Activated CD4-positive, alpha-beta T cell treated with anti-CD3 and anti-CD28 coated beads for 4 hours (primary cell): ENCODE results near the gene CMTM4.
"Not testable (repeated sequence)": the region's sequence is repeated elsewhere in the genome, so short reads cannot be mapped to it uniquely, and the experiment has no call there.

Experiments used
- DNase-seq, 2 donors: peaks; one replicate each; pipeline ENCODE4 v3.0.0-alpha.2; 2020

CMTM4 gene

GRCh38 chr16:66588981-66589713 lies 107.4 kb downstream of the CMTM4 start:
- peak; percentile 57 to 63 for DNase-seq

- no peak for DNase-seq
Observed at GRCh38 chr16:66587881-66588600, 108.5 kb downstream of the CMTM4 start.

- DNase-seq = no peak
Observed at GRCh38 chr16:66585481-66586239, 110.9 kb downstream of the CMTM4 start.

GRCh38 chr16:66581246-66581952 lies 115.1 kb downstream of the CMTM4 start:
- DNase-seq = no peak

GRCh38 chr16:66580605-66581209 lies 115.8 kb downstream of the CMTM4 start:
- no peak for DNase-seq

DNA sequence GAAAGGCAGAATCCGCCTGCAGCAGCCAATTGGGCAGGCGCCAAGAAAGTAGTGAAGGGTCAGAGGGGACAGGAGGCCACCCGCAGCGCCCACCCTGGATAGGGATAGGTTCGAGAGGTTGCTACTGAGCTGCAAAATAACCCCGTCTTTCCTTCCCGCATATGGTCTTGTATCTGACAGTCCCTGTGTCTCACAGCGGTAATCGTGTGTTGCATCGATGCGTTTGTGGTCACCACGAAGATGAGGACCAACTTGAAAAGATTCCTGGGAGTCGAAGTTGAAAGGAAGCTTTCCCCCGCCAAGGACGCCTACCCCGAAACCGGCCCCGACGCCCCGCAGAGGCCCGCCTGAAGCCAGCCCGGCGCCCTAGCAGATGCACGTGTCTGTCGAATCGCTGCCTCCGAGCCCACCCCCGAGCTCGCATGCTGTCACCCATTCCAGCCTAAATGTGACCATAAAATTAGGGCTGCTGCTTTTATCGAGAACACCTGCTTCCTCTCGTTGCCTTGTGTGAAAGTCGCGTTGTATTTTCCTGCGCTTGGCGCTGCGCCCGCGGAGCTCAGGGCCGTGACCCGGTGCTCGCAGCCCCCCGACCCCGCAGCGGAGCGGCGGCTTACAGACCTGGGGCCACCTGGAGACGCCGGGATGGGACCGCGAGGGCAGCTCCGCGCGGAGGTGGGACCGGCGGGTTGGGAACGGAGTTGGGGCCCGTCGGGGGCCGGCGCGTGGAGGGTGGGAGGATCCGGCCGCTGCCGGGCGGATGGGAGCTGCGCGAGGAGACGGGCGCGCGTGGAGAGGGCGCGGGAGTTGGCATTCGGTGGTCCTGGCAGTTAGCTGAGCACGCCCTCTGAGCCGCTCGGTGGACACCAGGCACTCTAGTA lies 117.7 kb downstream of the CMTM4 start, which contains the start of gene CMTM2:
Gene CMTM2, plus strand, starts transcription at position 813 of the 881 bp plus-strand sequence. CDS start 145 bp downstream, outside the sequence.
- peak in 1 of 2 donors; percentile 18 for DNase-seq

- no peak for DNase-seq
Observed at GRCh38 chr16:66576296-66576695, 120.2 kb downstream of the CMTM4 start.

- no peak for DNase-seq
Observed at GRCh38 chr16:66575060-66575459, 121.5 kb downstream of the CMTM4 start.

- no peak for DNase-seq
Observed at GRCh38 chr16:66574531-66574930, 122.0 kb downstream of the CMTM4 start.

DNA sequence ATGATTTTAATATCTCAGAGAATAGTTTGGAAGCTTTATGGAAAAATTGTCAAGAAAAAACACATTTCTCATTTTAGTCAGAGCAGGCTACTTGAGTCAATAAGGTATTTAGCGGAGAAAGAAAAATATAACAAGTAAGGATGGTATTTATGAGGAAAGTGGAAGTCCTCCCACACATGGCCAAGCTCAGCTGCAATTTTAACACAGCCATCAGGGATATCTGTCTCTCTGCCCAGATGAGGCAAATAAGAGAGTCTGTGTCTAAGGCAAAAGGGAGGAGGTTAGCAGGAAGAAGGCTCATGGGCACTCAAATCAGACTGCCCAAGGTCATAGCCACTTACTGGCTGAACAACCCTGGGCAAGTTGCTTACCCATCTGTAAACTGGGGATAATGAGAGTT lies 122.5 kb downstream of the CMTM4 start:
- DNase-seq = no peak

- DNase-seq = no peak
Observed at GRCh38 chr16:66572356-66572755, 124.2 kb downstream of the CMTM4 start.

DNA sequence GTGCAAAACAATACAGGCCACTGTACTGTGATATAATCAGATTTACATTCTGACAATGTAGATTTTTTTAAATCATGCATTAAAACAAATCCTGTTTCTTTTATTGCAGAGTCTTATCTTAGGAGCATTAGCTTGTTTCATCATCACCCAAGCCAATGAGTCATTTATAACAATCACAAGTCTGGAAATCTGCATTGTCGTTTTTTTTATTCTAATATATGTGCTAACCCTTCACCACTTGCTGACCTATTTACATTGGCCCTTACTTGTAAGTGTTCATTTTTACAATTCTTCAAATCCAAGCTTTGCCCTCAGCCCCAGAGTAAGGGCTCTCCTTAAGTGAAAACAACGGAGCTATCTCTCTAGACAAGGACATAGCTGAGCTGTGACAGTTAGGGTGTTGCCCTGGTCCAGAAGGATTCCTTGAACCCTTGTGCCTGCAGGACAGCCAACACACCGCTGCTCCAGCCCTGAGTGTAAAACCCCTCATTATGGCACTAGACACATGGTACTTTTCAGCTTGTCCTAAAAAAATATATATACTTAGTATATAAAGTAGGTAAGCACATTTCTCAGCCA lies 126.6 kb downstream of the CMTM4 start:
- no peak for DNase-seq

GRCh38 chr16:66569131-66569530 lies 127.4 kb downstream of the CMTM4 start:
- DNase-seq = no peak

DNA sequence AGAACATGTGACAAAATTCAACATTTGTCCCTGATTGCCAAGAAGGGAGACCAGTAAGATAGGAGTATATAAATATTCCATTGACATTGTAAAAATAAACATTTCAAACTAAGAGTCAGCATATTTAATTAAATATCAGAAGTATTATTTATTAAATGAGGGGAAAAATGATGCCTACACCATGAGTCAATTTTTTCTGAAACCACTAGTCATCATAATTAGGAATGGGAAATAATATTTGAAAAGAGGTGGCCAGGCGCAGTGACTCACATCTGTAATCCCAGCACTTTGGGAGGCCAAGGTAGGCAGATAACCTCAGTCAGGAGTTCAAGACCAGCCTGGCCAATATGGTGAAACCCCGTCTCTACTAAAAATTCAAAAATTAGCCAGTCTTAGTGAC lies 128.2 kb downstream of the CMTM4 start:
- no peak for DNase-seq

DNA sequence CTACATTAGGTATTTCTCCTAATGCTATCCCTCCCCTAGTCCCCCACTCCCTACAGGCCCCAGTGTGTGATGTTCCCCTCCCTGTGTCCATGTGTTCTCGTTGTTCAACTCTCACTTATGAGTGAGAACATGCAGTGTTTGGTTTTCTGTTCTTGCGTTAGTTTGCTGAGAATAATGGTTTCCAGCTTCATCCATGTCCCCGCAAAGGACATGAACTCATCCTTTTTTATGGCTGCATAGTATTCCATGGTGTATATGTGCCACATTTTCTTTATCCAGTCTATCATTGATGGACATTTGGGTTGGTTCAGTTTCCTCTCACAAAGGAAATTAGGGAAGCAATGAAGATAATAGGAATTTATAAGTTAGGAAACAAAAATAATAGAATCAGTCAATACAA lies 129.3 kb downstream of the CMTM4 start:
- not testable (repeated sequence) for DNase-seq

GRCh38 chr16:66566051-66566901 lies 130.3 kb downstream of the CMTM4 start, which contains the start of gene CMTM1:
CMTM1 (plus strand) TSS chr16:66566439; CDS start chr16:66566514, 75 bp downstream.
- DNase-seq = no peak
